ENCODE results near the gene CDK6.

GRCh38 chr7:92647011-92647625, 189.3 kb downstream of the CDK6 start:
- no peak for TF ChIP-seq RAD21 (IDR thresholded peaks at IDR 0.05)
- no peak for TF ChIP-seq CTCF (IDR thresholded peaks at IDR 0.05; ENCODE audit: low read depth, low read length, missing input control)
- TF ChIP-seq JUND (IDR thresholded peaks at IDR 0.05), result no peak
- TF ChIP-seq ATF3 (IDR thresholded peaks at IDR 0.05), result no peak
- TF ChIP-seq TAF1 (conservative IDR thresholded peaks at IDR 0.05), result no peak
- no peak for TF ChIP-seq REST (IDR thresholded peaks at IDR 0.05)
- TF ChIP-seq GABPA (IDR thresholded peaks at IDR 0.05 in 1 of 2, conservative IDR thresholded peaks at IDR 0.05 in 1 of 2), result no peak
- no peak for TF ChIP-seq RXRA (IDR thresholded peaks at IDR 0.05)
- TF ChIP-seq SP1 (IDR thresholded peaks at IDR 0.05), result no peak
- TF ChIP-seq YY1 (IDR thresholded peaks at IDR 0.05), result no peak
- no peak for TF ChIP-seq ZBTB33 (IDR thresholded peaks at IDR 0.05)
- no peak for TF ChIP-seq MAX (IDR thresholded peaks at IDR 0.05)

Data from liver (tissue), 3 donors.